Skin of body (tissue), 2 donors: Measurements from ENCODE around the gene CAMK2D. TPM values are rescaled to one million over a fixed set of nuclear protein-coding genes. Genes with fewer than 3 reads are reported as not detected.

Source experiments
- DNase-seq: peaks from one replicate; lab custom pipeline; 2025; lab: John Stamatoyannopoulos, UW
- total RNA-seq: library from RNA; depleted of rRNA; stranded (reverse); fragments of >200 nt; gene quantifications from one replicate; pipeline ENCODE4 v1.2.3, GENCODE V29; 2014

Gene CAMK2D
- total RNA-seq, 1 donor from 2014 or later: 92.6 TPM

- no peak for DNase-seq
These were observed 283.5 kb downstream of the CAMK2D start for GRCh38 chr4:113478032-113478431.

- no peak for DNase-seq
These were observed 284.7 kb downstream of the CAMK2D start for GRCh38 chr4:113476800-113477199.

GRCh38 chr4:113474017-113474416 is 287.5 kb downstream of the CAMK2D start:
- no peak for DNase-seq

- no peak for DNase-seq
These were observed 288.7 kb downstream of the CAMK2D start for GRCh38 chr4:113472864-113473263.

- no peak for DNase-seq
These were observed 290.2 kb downstream of the CAMK2D start for GRCh38 chr4:113471146-113471860.

- no peak for DNase-seq
These were observed 291.6 kb downstream of the CAMK2D start for GRCh38 chr4:113469926-113470325.

GRCh38 chr4:113469023-113469390 is 292.5 kb downstream of the CAMK2D start:
- DNase-seq: peak; percentile 4

GRCh38 chr4:113468165-113469022 is 293.1 kb downstream of the CAMK2D start:
- peak; percentile 32 for DNase-seq

- DNase-seq: no peak
These were observed 294.0 kb downstream of the CAMK2D start for GRCh38 chr4:113467581-113467980.

- DNase-seq: no peak
These were observed 299.3 kb downstream of the CAMK2D start for GRCh38 chr4:113462286-113462685.

- no peak for DNase-seq
These were observed 300.3 kb downstream of the CAMK2D start for GRCh38 chr4:113461281-113461680.

- DNase-seq: no peak
These were observed 303.7 kb downstream of the CAMK2D start for GRCh38 chr4:113457886-113458285.

GRCh38 chr4:113457121-113457520 is 304.4 kb downstream of the CAMK2D start:
- no peak for DNase-seq

- no peak for DNase-seq
These were observed 306.5 kb downstream of the CAMK2D start for GRCh38 chr4:113455061-113455460.

GRCh38 chr4:113452868-113453620 is 308.5 kb downstream of the CAMK2D start:
- DNase-seq: no peak

- DNase-seq: no peak
These were observed 309.4 kb downstream of the CAMK2D start for GRCh38 chr4:113452152-113452551.

GRCh38 chr4:113450295-113451080 is 311.1 kb downstream of the CAMK2D start:
- DNase-seq: no peak

GRCh38 chr4:113449410-113449974 is 312.0 kb downstream of the CAMK2D start:
- no peak for DNase-seq

- no peak for DNase-seq
These were observed 313.8 kb downstream of the CAMK2D start for GRCh38 chr4:113447769-113448168.

- DNase-seq: no peak
These were observed 314.5 kb downstream of the CAMK2D start for GRCh38 chr4:113447061-113447460.

- DNase-seq: no peak
These were observed 315.5 kb downstream of the CAMK2D start for GRCh38 chr4:113446019-113446418.
